HEK293 (cell line): ENCODE data around the gene C2orf69.

Experiments
- CTCF ChIP-seq: fragments of 450-650 bp; formaldehyde crosslinking; IDR thresholded peaks from 2 replicates; pipeline ENCODE4 v1.5.1; 2016; ENCODE audit warnings: missing biosample characterization, missing genetic modification characterization
- GLI4 ChIP-seq: fragments of 450-650 bp; formaldehyde crosslinking; IDR thresholded peaks from 2 replicates; pipeline ENCODE4 v1.5.1; 2016; ENCODE audit warnings: missing biosample characterization, missing genetic modification characterization
- KLF7 ChIP-seq: fragments of 450-650 bp; formaldehyde crosslinking; IDR thresholded peaks from 2 replicates; pipeline ENCODE4 v1.5.1; 2016; ENCODE audit warnings: missing biosample characterization, missing genetic modification characterization, borderline replicate concordance
- KLF8 ChIP-seq: fragments of 450-650 bp; formaldehyde crosslinking; IDR thresholded peaks from 2 replicates; pipeline ENCODE4 v1.5.1; 2016; ENCODE audit warnings: missing biosample characterization, missing genetic modification characterization
- REST ChIP-seq: fragments of 450-650 bp; formaldehyde crosslinking; IDR thresholded peaks from 2 replicates; pipeline ENCODE4 v1.5.1; 2016; ENCODE audit warnings: missing biosample characterization, missing genetic modification characterization
- SCRT2 ChIP-seq: fragments of 450-650 bp; formaldehyde crosslinking; IDR thresholded peaks from 2 replicates; pipeline ENCODE4 v1.5.1; 2016; ENCODE audit warnings: missing biosample characterization, missing genetic modification characterization
- SP2 ChIP-seq: fragments of 450-650 bp; formaldehyde crosslinking; IDR thresholded peaks from 2 replicates; pipeline ENCODE4 v1.5.1; 2016; ENCODE audit warnings: missing biosample characterization, missing genetic modification characterization
- YY1 ChIP-seq: fragments of 450-650 bp; formaldehyde crosslinking; IDR thresholded peaks from 2 replicates; pipeline ENCODE4 v1.5.1; 2018; ENCODE audit warnings: missing biosample characterization, missing genetic modification characterization
- ZBTB1 ChIP-seq: fragments of 450-650 bp; formaldehyde crosslinking; IDR thresholded peaks from 2 replicates; pipeline ENCODE4 v1.5.1; 2016; ENCODE audit warnings: missing biosample characterization, missing genetic modification characterization
- ZBTB11 ChIP-seq: fragments of 450-650 bp; formaldehyde crosslinking; conservative IDR thresholded peaks from 2 replicates; pipeline ENCODE4 v1.5.1; 2016; ENCODE audit warnings: low read depth, missing biosample characterization, missing genetic modification characterization
- ZFP41 ChIP-seq: fragments of 450-650 bp; formaldehyde crosslinking; IDR thresholded peaks from 2 replicates; pipeline ENCODE4 v1.5.1; 2016; ENCODE audit warnings: missing biosample characterization, missing genetic modification characterization, borderline replicate concordance
- ZNF146 ChIP-seq: fragments of 450-650 bp; formaldehyde crosslinking; IDR thresholded peaks from 2 replicates; pipeline ENCODE4 v1.5.1; 2016; ENCODE audit warnings: missing biosample characterization, missing genetic modification characterization

GRCh38 chr2:199946196-199946595 is 35.1 kb downstream of the C2orf69 start:
- TF ChIP-seq CTCF (tag by site-specific recombination) (no peak), ZNF146 (no peak), ZFP41 (no peak), GLI4 (tag by site-specific recombination) (no peak), REST (no peak), YY1 (tag by site-specific recombination) (no peak), KLF8 (no peak), ZBTB11 (tag by site-specific recombination) (no peak), KLF7 (tag by site-specific recombination) (no peak), ZBTB1 (tag by site-specific recombination) (no peak), SP2 (no peak), SCRT2 (no peak)
